Activated CD4-positive, alpha-beta T cell treated with anti-CD3 and anti-CD28 coated beads, Interleukin-2, amount 50 U/mL, for 24 hours (primary cell): ENCODE results near the gene SEMA5B.

Experiments
- DNase-seq, 2 donors: peaks; one replicate each; pipeline ENCODE4 v3.0.0-alpha.2; 2020; ENCODE audit warnings: low read depth in 1 of 2, low spot score in 1 of 2

The SEMA5B gene

DNA sequence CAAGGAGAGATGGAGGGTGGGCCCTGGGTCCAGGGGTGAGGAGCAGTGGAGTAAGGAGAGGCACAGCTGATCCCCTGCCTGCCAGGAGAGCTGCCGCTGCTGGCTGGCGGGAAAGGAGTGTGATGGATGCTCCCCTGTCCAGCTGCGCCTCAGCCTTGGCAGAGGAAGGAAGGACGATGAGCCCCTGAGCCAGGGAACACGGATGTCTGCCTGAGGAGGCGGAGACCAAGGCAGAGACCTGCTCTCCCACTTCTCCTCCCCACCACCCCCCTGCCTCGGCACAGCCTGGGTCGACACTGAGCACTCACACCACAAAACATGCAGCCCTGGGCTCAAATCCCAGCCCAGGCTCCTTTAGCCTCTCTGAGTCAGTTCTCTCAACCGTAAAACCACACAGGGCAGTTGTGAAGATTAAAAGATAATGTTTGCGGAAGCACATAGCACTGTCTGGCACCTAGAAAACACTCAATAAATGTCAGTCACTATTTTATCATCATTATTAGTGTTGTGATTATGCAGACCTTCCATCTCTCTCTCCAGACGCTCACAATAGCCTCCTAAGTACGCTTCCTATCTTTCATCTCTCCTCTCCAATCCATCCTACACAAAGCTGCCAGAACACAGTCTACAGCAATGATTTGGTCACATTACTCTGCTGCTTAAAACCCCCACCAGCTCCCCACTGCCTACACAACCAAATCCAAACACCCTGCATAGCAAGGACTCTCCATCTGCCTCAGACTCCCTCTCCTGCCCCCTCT, 52.2 kb downstream of the SEMA5B start:
- no peak for DNase-seq

DNA sequence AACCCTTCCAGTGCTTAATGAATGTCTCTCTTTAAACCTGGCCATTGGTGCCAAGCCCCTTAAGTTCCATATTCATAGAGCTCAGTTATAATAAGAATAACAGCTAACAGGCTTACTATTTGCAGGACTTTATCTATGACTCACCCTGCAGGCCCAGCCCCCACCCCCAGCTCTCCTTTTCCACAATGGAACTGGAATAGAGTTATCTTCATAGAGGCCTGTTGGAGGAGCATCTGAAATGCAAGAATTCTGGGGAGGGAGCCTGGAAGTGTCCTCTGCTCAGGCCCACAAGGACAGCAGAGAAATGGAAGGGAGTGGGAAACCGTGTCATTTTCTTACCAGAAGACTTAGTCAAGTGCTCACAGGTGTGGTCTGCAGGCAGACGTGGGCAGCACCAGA, 52.8 kb downstream of the SEMA5B start:
- DNase-seq = no peak

DNA sequence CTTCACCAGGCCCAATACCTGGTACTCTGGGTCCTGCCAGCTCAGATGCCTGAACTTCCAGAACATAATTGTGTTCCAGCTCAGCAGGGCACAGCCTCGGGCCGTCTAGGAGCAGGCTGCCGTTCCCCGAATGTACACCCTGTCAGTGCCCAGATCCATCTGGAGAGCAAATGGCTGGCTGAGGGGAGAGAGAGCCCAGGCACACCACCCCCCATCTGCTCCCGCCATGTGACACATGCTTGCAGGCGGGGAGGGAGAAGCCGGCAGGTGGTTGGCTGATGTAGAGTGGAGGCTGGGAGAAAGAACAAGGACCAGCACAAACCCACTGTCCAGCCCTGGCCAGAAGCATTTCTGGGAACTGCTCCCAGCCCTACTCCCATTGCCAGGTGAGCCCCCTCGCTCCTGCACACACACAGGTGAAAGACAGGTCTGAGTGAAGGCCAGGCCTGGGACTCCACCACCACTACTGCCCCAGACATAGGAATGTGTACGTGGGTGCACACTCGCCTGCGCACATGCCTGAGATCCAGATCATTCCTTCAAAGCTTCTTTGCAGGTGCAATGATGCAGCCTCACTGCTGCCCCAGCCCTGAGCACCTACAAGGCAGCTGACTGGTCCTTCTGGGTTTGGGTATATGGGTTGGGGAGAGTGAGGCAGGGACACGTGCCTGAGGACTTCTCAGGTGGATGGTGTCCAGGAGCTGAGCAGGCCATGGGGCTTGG, 53.5 kb downstream of the SEMA5B start:
- no peak for DNase-seq

DNA sequence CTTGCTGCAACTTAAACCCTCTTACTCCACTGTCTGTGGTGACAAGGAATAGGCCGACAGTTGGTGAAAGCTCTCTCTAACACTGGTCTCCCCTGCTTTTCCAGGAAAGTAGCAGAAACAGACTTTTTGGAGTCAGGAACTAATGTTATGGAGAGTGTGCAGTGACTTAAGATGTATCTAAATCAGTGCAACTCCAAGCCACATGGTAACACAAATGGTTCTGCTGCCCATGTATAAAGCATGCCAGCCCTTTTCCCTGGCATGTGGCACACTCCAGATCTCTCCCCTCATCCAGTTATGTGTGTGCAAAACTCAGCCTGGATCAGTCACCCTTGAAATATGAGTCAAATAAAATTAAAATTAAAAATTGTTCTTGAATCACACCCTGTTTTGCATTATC, 55.4 kb downstream of the SEMA5B start:
- no peak for DNase-seq

DNA sequence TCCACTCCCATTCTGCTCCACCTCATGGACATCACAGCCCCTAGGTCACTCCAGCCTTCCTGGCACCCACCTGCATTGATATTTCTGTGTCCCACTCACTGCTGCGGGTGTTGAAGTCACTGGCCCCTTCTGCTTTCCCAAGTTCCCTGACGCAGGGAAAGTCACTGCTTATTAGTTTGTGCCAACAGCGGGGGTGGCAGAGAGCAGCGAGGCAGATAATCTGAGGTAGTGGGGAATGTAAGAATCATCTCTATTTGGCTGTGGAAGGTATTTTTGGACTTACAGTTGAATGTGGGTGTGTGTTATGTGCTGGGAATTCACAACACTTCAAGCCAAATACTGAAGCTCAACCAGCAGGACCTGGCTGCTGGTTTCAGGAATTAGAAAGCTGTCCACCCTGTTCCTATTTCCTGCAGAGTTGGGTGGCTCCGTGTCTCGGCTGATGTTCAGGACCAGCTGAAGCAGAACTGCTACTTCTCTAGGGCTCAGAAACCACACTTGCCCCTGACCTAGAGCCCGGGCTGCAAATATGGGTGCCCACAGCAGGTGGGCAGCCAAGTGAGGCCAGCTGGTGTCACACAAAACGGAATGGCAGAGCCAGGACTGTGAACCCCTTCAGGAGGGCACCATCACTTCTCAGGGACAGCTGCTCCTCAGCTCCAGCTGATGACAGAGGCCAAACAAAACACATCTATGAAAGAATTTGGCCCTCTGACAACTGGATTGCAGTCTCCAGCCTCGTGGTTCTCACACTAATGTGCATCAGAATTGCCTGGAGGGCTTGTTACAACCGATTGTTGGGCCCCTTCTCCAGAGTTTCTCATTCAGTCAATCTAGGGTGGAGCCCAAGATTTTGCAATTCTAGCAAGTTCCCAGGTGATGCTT, 57.7 kb downstream of the SEMA5B start:
- DNase-seq = no peak

DNA sequence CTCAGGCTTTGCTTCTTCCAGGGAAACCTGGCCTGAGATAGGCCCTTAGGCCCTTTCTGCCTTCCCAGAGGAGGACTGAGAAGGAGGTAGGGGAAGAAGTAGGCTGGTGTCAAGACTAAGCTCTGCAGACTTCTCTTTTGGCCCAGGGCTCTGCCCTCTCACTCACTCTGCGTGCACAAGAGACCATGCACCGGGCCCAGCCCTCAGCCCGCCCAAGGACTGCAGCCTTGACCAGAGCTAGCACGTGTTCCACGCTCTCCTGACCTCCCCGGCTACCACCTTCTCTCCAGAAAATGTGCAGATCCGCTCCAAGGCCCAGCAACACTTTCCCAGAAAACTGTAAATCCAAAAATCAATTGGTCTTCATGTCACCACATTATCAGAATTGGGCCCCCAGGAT, 59.8 kb downstream of the SEMA5B start:
- no peak for DNase-seq

DNA sequence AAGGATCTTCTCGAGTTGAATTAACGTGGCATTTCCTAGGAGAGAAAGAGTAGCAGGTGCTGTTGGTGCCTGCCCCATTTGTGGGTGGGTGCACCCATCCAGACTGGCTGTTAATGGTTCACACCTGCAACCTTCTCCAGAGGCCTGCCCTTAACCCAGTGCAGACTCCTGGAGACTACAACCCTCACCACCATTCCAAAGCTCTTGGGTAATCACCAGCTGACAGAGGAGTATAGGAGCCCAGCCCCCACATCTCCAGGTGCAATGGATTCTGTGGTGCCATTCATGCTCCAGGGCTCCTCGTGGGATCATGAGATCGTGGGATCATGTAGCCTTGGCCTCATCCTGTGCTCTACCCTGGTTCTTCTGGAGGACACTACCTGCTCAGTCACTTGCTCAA, 60.2 kb downstream of the SEMA5B start:
- no peak for DNase-seq

DNA sequence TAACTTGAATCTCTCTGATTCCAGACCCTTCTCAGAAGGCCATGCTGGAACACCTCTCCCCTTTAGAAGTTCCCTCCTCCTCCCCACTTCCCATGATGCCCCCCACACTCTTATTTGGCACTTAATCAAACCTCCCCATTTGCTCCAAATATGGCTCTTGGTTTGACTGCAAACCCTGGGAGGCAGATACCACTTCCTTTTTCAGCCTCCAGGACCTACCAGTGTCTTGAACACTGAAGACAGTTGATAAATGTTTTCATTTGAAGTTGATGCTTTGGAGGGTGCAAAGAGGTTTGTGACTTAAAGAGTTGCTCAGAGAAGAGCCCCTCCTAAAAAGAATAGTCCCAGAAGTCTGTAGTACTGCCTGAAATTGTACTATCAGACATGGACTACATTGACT, 61.5 kb downstream of the SEMA5B start:
- DNase-seq = no peak

DNA sequence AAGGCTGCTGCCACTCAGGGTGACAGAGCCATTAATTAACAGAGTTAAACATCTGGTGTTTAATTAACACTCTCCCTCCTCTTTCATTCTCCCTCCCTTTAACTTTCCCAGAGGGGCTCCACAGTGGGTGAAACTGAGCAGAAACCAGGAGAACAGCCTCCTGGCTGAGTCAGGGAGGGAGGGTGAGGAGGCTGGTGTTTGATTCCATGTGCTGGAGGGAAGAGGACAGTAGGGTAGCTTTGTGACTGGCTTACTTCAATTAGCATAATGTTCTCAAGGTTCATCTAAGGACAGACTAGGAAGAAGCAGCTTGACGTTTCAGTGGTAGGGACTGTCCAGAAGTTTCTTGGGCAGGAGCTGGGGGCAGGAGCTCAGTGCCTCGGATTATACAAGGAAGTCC, 62.8 kb downstream of the SEMA5B start:
- DNase-seq = no peak

DNA sequence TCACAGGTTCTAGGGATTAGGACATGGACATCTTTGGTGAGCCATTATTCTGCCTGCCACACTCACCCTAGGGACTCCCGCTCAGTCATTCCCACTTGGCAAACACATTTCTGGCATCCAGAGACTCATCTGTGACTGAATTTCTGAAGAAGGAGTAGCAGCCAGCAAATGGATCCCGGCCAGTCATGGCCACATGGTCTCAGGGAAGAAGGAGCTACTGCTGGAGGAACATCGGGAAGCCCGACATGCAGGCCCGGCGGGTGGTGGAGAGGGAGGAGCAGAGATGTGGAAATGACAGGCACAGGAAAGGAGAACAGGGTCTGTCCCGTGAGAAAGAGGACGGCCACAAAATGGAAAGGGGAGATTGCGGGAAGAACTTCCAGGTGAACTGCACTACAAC, 65.4 kb downstream of the SEMA5B start:
- no peak for DNase-seq

DNA sequence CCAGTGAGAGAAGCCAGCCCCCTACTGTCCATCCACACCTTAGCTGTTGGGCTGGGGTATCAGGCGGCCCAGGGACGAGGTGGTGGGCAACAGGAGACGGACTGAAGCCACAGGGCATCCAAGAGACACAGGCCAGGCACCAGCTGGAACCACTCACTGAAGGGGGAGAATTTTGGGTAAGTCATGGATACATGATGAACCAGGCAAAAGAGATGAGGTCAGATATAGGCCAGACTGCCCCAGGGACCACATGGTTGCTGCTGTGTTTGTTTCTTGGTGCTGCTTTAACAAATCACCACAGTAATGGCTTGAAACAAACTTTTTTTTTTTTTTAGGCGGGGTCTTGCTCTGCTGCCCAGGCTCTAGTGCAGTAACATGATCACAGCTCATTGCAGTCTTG, 66.4 kb downstream of the SEMA5B start:
- DNase-seq = no peak

DNA sequence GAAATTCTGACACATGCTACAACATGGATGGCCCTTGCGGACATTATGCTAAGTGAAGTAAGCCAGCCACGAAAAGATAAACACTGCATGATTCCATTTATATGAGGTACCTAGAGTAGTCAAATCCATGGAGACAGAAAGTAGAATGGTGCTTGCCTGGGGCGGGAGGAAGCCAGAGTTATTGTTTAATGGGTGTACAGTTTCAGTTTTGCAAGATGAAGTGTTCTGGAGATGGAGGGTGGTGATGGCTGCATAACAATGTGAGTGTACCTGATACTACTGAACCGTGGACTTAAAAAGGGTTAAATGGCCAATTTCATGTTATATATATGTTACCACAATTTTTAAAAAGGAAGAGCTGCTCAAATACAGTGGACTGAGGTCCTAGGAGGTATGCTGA, 66.9 kb downstream of the SEMA5B start:
- DNase-seq = no peak

DNA sequence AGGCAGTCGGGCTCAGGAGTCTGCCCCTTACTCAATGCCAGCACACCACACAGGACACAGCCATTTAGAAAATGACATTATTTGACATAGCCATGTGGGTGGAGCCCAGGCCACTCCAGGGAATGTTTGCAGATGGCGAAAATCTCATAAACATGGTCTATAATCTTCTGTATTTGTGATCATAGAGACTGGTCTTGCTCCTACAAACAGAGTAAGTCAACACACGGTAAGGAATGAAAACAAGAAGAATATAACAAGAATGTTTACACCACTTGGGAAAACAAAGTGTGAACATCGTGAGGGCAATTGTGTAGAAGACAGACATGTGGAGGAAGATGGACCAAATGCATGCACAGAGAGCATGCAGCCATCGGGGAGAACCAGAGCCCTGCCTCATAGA, 68.2 kb downstream of the SEMA5B start:
- no peak for DNase-seq

DNA sequence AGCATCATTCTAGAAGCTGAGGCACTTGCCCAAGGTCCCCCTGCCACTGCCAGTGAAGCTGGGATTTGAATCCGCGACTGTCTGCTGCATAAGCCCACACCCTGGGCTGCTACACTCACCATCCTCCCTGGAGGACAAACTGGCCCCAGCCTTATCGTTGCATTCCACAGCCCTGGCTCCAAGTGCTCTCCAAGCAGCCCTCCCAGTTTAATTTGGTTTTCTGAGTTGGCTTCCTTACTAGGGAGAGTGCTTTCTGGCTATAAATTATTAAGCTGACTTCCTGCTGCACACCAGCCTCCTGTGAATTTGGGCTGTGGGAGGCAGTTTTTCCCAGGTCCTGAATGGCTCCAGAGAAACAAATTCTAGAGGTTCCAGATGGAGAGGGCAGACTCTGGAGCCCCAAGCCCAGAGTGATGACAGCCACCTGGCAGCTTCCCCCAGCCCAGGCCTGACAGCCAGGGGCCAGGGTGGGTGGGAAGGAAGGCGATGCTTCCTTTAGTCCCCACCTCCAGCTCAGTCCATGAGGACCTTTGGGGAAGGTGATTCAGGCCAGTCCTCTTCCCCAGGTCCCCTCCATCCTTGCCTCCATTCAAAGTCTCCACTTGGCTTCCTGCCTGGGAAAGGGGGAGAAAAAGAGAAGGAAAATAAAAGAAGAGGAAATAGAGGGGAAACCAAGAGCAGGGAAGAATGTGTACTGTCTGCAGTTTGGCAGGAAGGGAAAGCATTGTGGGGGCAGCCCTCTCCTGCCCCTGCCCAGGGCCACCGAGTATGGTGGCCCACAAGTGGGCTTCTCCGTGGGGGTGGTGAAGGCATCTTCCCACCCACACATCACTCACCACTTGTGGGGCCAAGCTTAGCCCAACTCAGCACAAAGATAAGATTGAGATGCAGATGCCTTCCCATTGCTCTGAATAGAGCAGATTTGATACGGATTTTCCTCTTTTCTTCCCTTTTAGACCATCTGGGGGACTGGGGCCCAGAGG, 69.6 kb downstream of the SEMA5B start:
- no peak for DNase-seq

DNA sequence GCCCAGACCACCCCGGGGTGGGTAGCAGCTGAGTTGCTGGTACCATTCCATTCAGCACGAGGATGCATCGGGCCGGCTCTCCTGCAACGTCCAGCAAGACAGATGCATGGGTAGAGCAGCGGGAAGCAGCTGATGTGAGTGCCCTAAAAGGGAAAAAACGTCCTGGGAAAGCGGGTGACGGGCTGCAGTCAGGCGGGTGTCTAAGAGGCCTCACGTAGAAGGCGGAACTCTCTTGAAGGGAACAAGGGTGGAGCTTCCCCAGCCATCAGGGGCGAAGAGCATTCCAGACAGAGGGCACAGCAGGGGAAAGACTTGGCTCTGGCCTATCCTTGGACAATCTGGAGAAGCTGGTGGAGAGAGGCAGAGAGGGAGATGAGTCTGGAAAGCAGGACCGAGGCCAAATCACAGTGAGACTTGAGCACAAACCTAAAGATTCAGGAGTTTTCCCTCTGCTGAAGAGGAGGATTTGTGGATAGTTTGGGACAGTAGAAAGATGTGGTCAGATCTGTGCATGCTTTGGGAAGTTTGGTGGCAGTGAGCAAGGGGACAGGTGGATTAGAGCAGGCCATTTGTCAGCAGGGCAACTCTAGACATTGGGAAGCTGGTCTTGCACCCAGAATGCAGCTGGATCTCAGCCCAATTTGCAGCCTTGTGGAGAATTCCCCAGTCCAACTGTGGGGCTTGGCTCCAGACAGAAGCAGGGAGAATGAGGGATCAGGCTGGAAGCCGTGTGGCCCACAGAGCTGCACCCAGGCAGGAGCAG, 70.7 kb downstream of the SEMA5B start:
- no peak for DNase-seq

DNA sequence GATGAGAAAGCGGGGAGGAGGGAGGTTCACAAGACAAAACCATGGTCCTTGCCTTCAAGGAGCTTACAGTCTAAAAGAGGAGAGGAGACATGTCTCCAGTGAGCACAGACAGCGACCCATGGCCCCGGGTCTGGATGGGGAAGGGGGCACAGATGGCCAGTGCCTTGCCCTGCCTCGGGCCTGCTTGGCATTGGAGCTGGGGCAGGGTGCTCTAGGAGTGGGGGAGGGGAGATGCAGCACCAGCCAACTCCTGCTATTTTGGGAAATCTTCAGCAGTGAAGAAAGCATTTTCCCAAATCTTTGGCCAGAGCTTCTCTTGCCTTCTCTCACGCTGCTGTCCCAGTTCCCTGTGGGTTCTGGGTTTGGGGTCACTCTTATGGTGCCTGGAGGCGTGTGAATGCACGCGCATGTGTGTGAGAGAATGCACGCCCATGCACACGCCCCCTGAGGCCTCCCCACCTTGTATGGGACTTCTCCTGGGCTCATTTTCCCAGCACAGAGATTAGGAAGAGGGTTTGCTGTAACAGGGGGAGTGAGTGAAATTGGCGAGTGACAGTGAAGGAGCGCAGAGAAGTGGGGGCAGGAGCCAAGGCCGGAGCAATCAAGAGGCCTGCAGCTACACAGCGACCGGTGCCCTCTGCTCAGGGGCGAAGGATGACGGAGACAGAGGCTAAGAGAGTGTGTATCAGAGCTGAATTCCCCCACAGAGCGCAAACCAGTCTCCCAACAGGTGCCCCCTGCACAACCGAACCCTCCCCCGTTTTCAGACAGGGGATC, 71.5 kb downstream of the SEMA5B start:
- DNase-seq = no peak

DNA sequence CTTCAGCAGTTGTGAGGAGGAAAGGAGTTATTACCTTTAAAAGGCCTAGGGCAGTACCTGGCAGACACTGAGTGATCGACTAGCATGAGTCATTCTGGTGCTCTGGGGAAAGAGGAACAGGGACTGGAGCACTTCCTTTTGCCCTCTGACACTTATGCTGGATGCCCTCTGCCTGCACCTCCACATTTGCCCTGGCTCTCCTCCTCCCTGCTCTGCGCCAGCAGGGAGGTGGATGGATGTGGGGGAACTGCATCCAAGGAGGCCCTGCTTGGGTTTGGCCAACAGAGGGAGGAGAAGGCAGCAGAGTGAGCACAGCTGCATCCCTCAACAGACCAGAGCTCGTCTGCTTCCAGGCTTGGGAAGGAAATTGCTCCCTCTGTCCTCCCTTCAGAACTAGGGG, 75.0 kb downstream of the SEMA5B start:
- DNase-seq = no peak

DNA sequence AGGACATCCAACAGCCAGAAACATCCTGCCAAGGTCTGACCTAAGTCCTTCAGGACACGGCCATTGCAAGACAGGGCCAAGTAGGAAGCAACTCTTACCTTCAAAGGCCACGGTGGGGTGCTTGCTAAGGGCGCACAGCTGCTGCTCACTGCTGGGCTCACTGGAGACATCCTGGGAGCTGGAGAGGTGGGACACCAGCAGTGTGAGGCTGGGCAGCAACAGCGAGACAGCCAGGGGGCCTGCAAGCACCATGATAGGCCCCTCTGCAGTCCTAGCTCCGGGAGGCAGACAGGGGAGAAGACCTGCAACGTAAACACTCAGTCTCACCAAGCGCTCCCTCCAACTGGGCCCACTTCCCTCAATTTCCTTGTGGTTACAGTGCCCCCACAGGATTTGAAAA, 79.2 kb downstream of the SEMA5B start:
- no peak for DNase-seq

DNA sequence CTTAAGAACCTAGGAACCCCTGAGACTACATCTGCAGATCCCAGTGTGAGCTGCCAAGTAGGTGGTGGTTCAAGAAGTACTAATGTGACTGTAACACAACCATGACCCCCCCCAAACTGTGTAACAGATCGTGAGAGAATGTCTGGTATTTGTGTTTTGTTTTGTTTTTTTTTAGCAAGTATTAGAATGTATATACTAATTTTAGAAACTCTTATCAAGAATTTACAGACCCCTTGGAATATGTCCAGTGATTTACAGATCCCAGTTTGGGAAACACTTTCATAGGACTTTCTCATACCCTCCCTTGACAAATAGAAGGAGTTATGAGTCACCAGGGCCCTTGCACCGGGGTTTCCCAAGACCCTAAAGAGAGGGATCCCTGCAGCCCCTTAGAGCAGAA, 79.8 kb downstream of the SEMA5B start:
- DNase-seq = no peak
